ENCODE data around the gene GCC1.

GCC1 gene

DNA sequence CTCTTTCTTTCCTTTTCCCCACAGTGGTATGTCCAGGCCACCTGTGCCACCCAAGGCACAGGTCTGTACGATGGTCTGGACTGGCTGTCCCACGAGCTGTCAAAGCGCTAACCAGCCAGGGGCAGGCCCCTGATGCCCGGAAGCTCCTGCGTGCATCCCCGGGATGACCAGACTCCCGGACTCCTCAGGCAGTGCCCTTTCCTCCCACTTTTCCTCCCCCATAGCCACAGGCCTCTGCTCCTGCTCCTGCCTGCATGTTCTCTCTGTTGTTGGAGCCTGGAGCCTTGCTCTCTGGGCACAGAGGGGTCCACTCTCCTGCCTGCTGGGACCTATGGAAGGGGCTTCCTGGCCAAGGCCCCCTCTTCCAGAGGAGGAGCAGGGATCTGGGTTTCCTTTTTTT, 5.8 kb upstream of the GCC1 start:
- Histone ChIP-seq H3K27ac (ENCODE audit: low read depth, low read length) (no peak overlapping the region), H3K9ac (ENCODE audit: low read length in 5 of 5) (no peak overlapping the region), H3K4me3 (ENCODE audit: low read depth in 1 of 5, low read length in 5 of 5) (no peak overlapping the region), H3K27me3 (ENCODE audit: control insufficient read depth in 5 of 5, insufficient read depth in 4 of 5, low read length in 5 of 5) (no peaks in the 10 kb centered on the region), H3K4me1 (ENCODE audit: control insufficient read depth in 5 of 5, insufficient read depth in 5 of 5, low read length in 5 of 5) (peaks cover 9 to 24% (median 20%) of the 10 kb centered on the region in 5 donors), H3K9me3 (ENCODE audit: control insufficient read depth in 5 of 5, low read length in 5 of 5) (no peaks in the 10 kb centered on the region), H3K36me3 (ENCODE audit: control insufficient read depth in 5 of 5, insufficient read depth in 5 of 5, low read length in 5 of 5) (peaks cover 3 to 22% (median 18%) of the 10 kb centered on the region in 5 donors)

DNA sequence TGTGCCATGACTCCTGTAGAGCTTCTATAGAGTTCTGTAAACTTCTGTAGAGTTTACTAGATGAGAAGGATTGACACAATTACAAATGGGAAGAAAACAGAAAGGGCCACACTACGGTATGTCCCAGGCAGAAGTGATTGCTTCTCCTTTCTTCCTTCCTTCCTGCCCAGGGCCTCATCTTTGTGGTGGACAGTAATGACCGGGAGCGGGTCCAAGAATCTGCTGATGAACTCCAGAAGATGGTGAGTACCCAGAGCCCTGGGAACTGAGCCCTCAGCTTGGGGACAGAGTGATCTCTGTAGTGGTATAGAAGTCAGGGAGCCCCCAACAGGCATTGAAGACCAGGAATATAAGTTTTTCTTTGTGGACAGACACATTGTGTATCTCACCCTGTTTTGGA, 4.5 kb upstream of the GCC1 start:
- Histone ChIP-seq H3K27me3 (ENCODE audit: control insufficient read depth in 5 of 5, insufficient read depth in 4 of 5, low read length in 5 of 5) (no peaks in the 10 kb centered on the region), H3K36me3 (ENCODE audit: control insufficient read depth in 5 of 5, insufficient read depth in 5 of 5, low read length in 5 of 5) (peaks cover 3 to 22% (median 18%) of the 10 kb centered on the region in 5 donors), H3K4me1 (ENCODE audit: control insufficient read depth in 5 of 5, insufficient read depth in 5 of 5, low read length in 5 of 5) (peaks cover 9 to 33% (median 30%) of the 10 kb centered on the region in 5 donors), H3K9me3 (ENCODE audit: control insufficient read depth in 5 of 5, low read length in 5 of 5) (no peaks in the 10 kb centered on the region), H3K27ac (ENCODE audit: low read depth, low read length) (no peak overlapping the region), H3K4me3 (ENCODE audit: low read depth in 1 of 5, low read length in 5 of 5) (peak overlapping the region in 2 of 5 donors; percentile 79 to 86), H3K9ac (ENCODE audit: low read length in 5 of 5) (peak overlapping the region in 3 of 5 donors; percentile 56 to 92 (median 87))

DNA sequence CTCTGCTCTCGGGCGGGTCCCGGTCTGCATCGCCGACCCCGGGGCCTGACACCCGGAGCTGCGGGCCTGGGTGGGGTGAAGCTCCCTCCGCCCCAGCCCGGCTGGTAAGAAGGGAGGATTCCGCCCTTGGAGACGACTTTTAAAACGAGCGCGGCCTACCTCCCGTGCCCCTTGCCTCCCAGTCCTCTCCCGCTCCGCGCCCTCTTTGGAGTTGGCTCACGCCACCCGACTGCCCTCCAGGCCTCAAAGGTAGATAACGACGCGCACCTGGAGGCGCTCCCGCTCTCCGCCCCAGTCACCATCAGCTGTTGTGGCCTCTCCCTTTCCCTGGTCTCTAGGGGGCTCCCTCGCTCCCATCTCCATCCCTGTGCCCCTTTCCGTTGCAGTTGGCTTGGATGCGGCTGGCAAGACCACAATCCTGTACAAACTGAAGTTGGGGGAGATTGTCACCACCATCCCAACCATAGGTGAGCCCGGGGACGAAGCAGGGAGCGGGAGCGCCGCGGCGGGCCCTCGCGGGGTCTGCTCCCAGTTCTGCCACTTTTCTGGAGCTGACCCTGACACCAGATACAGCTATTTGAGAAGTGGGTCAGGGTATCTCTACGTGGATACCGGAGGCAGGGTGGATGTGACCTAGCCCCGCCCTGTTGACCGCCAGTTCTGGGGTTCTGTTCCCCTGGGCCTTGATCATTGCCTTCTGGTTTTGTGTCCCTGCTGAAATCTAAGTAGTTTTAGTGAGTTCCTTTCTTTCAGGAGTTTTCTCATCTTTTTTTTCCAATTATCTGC, 3.5 kb upstream of the GCC1 start:
- Histone ChIP-seq H3K27ac (ENCODE audit: low read depth, low read length) (peak overlapping the region; percentile 81), H3K4me3 (ENCODE audit: low read depth in 1 of 5, low read length in 5 of 5) (peak overlapping the region; percentile 73 to 91 (median 86)), H3K36me3 (ENCODE audit: control insufficient read depth in 5 of 5, insufficient read depth in 5 of 5, low read length in 5 of 5) (peaks cover 3 to 22% (median 18%) of the 10 kb centered on the region in 5 donors), H3K9ac (ENCODE audit: low read length in 5 of 5) (peak overlapping the region; percentile 56 to 92 (median 86)), H3K27me3 (ENCODE audit: control insufficient read depth in 5 of 5, insufficient read depth in 4 of 5, low read length in 5 of 5) (no peaks in the 10 kb centered on the region), H3K4me1 (ENCODE audit: control insufficient read depth in 5 of 5, insufficient read depth in 5 of 5, low read length in 5 of 5) (peaks cover 19 to 43% (median 40%) of the 10 kb centered on the region in 5 donors), H3K9me3 (ENCODE audit: control insufficient read depth in 5 of 5, low read length in 5 of 5) (no peaks in the 10 kb centered on the region)

DNA sequence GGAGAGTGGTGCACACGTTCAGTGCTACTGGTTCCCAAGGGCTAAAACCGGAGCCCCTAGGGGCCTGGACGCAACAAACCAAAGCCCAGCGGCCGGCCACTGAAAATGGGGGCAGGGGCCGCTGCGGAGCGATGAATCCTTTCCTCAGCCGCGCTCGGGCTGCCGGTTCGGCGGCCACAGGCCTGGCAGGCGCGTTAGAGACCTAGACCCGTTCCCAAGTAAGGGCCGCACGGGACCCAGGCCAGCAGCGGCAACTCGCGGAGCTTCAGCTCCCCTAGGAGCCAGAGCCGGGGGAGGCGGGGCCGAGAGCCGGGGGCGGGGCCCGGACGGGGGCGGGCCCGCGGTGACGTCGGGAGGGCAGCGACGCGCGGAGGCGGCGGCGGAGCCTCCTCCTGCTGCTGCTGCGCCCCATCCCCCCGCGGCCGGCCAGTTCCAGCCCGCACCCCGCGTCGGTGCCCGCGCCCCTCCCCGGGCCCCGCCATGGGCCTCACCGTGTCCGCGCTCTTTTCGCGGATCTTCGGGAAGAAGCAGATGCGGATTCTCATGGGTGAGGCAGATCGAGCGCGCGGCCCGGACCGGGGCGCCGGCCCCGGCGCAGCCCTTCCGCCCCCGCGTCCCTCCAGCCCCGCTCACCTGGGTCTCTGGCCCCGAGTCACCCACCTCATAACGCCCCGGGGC, 2.8 kb upstream of the GCC1 start, which contains the start of gene ARF5:
ARF5 (plus strand) TSS at position 393 of the 678 bp plus-strand sequence; CDS start at position 481, 88 bp downstream.
- peaks cover 23 to 50% (median 47%) of the 10 kb centered on the region in 5 donors for H3K4me1 ChIP-seq (ENCODE audit: control insufficient read depth in 5 of 5, insufficient read depth in 5 of 5, low read length in 5 of 5)
- peak within 1 kb of the TSS; percentile 79 to 92 (median 91) for H3K4me3 ChIP-seq (ENCODE audit: low read depth in 1 of 5, low read length in 5 of 5)
- no peaks in the 10 kb centered on the region for H3K27me3 ChIP-seq (ENCODE audit: control insufficient read depth in 5 of 5, insufficient read depth in 4 of 5, low read length in 5 of 5)
- H3K36me3 ChIP-seq (ENCODE audit: control insufficient read depth in 5 of 5, insufficient read depth in 5 of 5, low read length in 5 of 5) = peaks cover 3 to 24% (median 18%) of the 10 kb centered on the region in 5 donors
- H3K27ac ChIP-seq (ENCODE audit: low read depth, low read length) = peak within 1 kb of the TSS; percentile 81
- peak within 1 kb of the TSS; percentile 66 to 93 (median 92) for H3K9ac ChIP-seq (ENCODE audit: low read length in 5 of 5)
- H3K9me3 ChIP-seq (ENCODE audit: control insufficient read depth in 5 of 5, low read length in 5 of 5) = no peaks in the 10 kb centered on the region

DNA sequence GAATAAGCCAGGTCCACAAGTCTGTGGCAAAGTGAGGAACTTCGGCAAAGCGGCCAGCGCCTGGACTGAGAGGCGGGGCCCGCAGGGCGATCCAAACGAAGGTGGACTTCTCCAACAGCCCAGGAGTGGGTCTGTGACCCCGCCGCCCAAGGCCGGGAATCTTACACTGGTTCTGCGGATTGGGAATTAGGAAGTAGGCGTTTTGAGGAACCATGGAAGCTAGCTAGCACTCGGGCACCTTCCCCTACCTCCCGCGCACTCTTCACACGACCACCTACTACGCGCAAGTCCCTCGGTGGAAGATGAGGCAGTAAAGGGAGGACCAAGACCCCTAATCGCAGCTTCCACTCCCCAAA, 2.2 kb upstream of the GCC1 start:
- no peaks in the 10 kb centered on the region for H3K27me3 ChIP-seq (ENCODE audit: control insufficient read depth in 5 of 5, insufficient read depth in 4 of 5, low read length in 5 of 5)
- H3K27ac ChIP-seq (ENCODE audit: low read depth, low read length) = peak overlapping the region; percentile 81
- peak overlapping the region; percentile 66 to 93 (median 91) for H3K9ac ChIP-seq (ENCODE audit: low read length in 5 of 5)
- peaks cover 3 to 29% (median 24%) of the 10 kb centered on the region in 5 donors for H3K36me3 ChIP-seq (ENCODE audit: control insufficient read depth in 5 of 5, insufficient read depth in 5 of 5, low read length in 5 of 5)
- no peaks in the 10 kb centered on the region for H3K9me3 ChIP-seq (ENCODE audit: control insufficient read depth in 5 of 5, low read length in 5 of 5)
- peaks cover 23 to 55% (median 52%) of the 10 kb centered on the region in 5 donors for H3K4me1 ChIP-seq (ENCODE audit: control insufficient read depth in 5 of 5, insufficient read depth in 5 of 5, low read length in 5 of 5)
- H3K4me3 ChIP-seq (ENCODE audit: low read depth in 1 of 5, low read length in 5 of 5) = peak overlapping the region; percentile 52 to 92 (median 79)

DNA sequence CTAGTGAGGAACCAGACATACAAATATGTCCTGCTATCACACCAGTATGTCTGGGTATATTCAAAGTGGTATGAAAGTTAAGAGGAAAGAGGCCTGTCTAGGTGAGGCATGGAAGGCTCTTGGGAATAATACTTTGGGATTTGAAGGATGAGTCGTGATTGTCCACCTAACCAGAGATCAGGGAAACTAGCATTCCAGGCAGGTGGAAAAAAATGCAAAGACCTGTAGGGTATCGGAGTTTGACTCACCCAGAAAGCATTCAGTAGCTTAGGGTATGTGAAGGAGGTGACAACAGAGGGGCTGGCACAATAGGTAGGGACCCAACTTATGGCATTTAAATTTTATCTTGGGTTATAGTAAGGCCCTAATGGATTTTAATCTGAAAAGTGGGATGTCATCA, 950 bp upstream of the GCC1 start:
- Histone ChIP-seq H3K4me3 (ENCODE audit: low read depth in 1 of 5, low read length in 5 of 5) (peak overlapping the region in 2 of 5 donors; percentile 83 to 84), H3K9me3 (ENCODE audit: control insufficient read depth in 5 of 5, low read length in 5 of 5) (no peaks in the 10 kb centered on the region), H3K27ac (ENCODE audit: low read depth, low read length) (peak overlapping the region; percentile 90)

DNA sequence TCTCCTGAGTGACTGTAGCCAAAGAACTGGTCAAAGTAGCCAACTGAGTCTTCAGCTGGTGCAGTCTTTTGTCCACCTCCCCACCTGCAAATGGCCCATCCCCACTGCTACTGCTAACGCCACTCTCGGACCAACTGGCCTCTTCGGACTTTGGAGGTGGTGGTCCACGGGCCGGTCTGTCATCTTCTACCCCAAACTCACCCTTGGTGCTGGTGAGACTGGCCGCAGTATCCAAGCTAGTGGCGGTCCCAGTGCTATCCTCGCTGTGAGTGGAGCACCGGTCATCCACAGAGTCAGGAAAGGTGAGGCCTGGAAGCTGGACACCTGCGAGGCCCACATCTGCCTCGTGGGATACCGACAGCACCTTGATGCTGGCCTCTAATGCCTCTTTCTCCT, 750 bp downstream of the GCC1 start:
- Histone ChIP-seq H3K9me3 (ENCODE audit: control insufficient read depth in 5 of 5, low read length in 5 of 5) (no peaks in the 10 kb centered on the region), H3K9ac (ENCODE audit: low read length in 5 of 5) (peak overlapping the region; percentile 68 to 94 (median 90)), H3K27ac (ENCODE audit: low read depth, low read length) (peak overlapping the region; percentile 90), H3K36me3 (ENCODE audit: control insufficient read depth in 5 of 5, insufficient read depth in 5 of 5, low read length in 5 of 5) (peaks cover 3 to 28% (median 20%) of the 10 kb centered on the region in 5 donors), H3K4me1 (ENCODE audit: control insufficient read depth in 5 of 5, insufficient read depth in 5 of 5, low read length in 5 of 5) (peaks cover 26 to 75% (median 68%) of the 10 kb centered on the region in 5 donors), H3K27me3 (ENCODE audit: control insufficient read depth in 5 of 5, insufficient read depth in 4 of 5, low read length in 5 of 5) (no peaks in the 10 kb centered on the region), H3K4me3 (ENCODE audit: low read depth in 1 of 5, low read length in 5 of 5) (peak overlapping the region; percentile 70 to 92 (median 84))

More for the DNA sequence above, 950 bp upstream of the GCC1 start:
- Histone ChIP-seq H3K36me3 (ENCODE audit: control insufficient read depth in 5 of 5, insufficient read depth in 5 of 5, low read length in 5 of 5) (peaks cover 0 to 36% (median 28%) of the 10 kb centered on the region in 5 donors), H3K4me1 (ENCODE audit: control insufficient read depth in 5 of 5, insufficient read depth in 5 of 5, low read length in 5 of 5) (peaks cover 27 to 68% (median 65%) of the 10 kb centered on the region in 5 donors), H3K9ac (ENCODE audit: low read length in 5 of 5) (no peak overlapping the region), H3K27me3 (ENCODE audit: control insufficient read depth in 5 of 5, insufficient read depth in 4 of 5, low read length in 5 of 5) (no peaks in the 10 kb centered on the region)

DNA sequence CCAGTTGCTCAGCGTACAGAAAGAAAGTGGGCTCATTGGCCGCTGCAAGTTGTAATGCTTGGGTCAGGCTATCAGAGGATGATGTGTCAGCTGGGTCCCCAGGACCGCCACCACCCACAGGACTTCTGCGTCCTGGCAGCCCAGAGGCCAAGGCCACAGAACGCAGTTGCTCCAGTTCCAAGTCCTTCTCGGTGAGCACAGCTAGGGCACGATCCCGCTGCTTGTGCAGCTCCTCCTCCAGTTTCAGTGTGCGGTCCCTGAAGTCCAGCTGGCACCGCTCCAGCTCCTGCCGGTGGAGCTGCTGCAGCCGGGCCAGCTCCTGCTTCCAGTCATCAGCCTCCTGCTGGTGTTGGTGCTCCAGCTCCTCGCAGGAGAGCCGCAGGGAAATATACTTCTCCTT, 3.0 kb downstream of the GCC1 start:
- H3K27ac ChIP-seq (ENCODE audit: low read depth, low read length) = peak overlapping the region; percentile 72
- H3K36me3 ChIP-seq (ENCODE audit: control insufficient read depth in 5 of 5, insufficient read depth in 5 of 5, low read length in 5 of 5) = peaks cover 3 to 31% (median 28%) of the 10 kb centered on the region in 5 donors
- H3K4me3 ChIP-seq (ENCODE audit: low read depth in 1 of 5, low read length in 5 of 5) = peak overlapping the region in 4 of 5 donors; percentile 2 to 54 (median 13)
- H3K9ac ChIP-seq (ENCODE audit: low read length in 5 of 5) = peak overlapping the region in 3 of 5 donors; percentile 4 to 61 (median 28)
- peaks cover 18 to 67% (median 58%) of the 10 kb centered on the region in 5 donors for H3K4me1 ChIP-seq (ENCODE audit: control insufficient read depth in 5 of 5, insufficient read depth in 5 of 5, low read length in 5 of 5)
- H3K27me3 ChIP-seq (ENCODE audit: control insufficient read depth in 5 of 5, insufficient read depth in 4 of 5, low read length in 5 of 5) = no peaks in the 10 kb centered on the region
- H3K9me3 ChIP-seq (ENCODE audit: control insufficient read depth in 5 of 5, low read length in 5 of 5) = no peaks in the 10 kb centered on the region

DNA sequence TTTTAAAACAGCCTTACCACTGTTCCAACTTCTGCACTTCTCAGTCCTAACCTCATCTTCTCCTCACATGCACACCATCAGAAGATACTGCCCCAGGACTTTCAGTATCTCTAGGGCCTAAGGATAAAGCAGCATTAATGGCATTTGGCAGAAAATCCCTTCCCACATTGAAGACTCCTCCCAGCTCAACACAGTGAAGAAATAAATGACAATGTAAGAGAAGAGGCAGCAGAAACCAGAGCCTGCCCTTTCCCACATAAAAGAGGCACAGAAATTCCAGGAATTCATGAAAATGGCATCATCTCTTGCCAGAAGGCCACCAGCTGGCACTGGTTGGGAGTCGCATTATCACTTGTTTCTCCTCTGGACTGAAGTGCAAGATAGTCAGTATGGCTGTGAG, 3.7 kb downstream of the GCC1 start:
- peak overlapping the region in 2 of 5 donors; percentile 3 to 54 for H3K4me3 ChIP-seq (ENCODE audit: low read depth in 1 of 5, low read length in 5 of 5)
- H3K9me3 ChIP-seq (ENCODE audit: control insufficient read depth in 5 of 5, low read length in 5 of 5) = no peaks in the 10 kb centered on the region
- H3K4me1 ChIP-seq (ENCODE audit: control insufficient read depth in 5 of 5, insufficient read depth in 5 of 5, low read length in 5 of 5) = peaks cover 18 to 66% (median 58%) of the 10 kb centered on the region in 5 donors
- peaks cover 3 to 31% (median 28%) of the 10 kb centered on the region in 5 donors for H3K36me3 ChIP-seq (ENCODE audit: control insufficient read depth in 5 of 5, insufficient read depth in 5 of 5, low read length in 5 of 5)
- no peaks in the 10 kb centered on the region for H3K27me3 ChIP-seq (ENCODE audit: control insufficient read depth in 5 of 5, insufficient read depth in 4 of 5, low read length in 5 of 5)
- H3K27ac ChIP-seq (ENCODE audit: low read depth, low read length) = peak overlapping the region; percentile 72
- peak overlapping the region in 3 of 5 donors; percentile 28 to 63 (median 61) for H3K9ac ChIP-seq (ENCODE audit: low read length in 5 of 5)
